ENCODE results near the gene CSMD2. TPM values are rescaled to one million over a fixed set of nuclear protein-coding genes. Genes with fewer than 3 reads are reported as not detected.
"Not testable (repeated sequence)": the region's sequence is repeated elsewhere in the genome, so short reads cannot be mapped to it uniquely, and the experiment has no call there.

CSMD2 gene
- total RNA-seq, 1 donor from 2014 or later, result 0.55 TPM

- H3K27me3 Mint-ChIP-seq (ENCODE audit: low read depth), result peaks cover 3% of the 10 kb centered on the region
- H3K27ac Mint-ChIP-seq (ENCODE audit: unreplicated experiment), result no peak overlapping the region
- no peaks in the 10 kb centered on the region for H3K4me1 Mint-ChIP-seq (ENCODE audit: low read depth)
- H3K9me3 Mint-ChIP-seq (ENCODE audit: low read depth), result no peaks in the 10 kb centered on the region
- H3K36me3 Mint-ChIP-seq (ENCODE audit: low read depth), result no peaks in the 10 kb centered on the region
- TF ChIP-seq, protein P1, sequence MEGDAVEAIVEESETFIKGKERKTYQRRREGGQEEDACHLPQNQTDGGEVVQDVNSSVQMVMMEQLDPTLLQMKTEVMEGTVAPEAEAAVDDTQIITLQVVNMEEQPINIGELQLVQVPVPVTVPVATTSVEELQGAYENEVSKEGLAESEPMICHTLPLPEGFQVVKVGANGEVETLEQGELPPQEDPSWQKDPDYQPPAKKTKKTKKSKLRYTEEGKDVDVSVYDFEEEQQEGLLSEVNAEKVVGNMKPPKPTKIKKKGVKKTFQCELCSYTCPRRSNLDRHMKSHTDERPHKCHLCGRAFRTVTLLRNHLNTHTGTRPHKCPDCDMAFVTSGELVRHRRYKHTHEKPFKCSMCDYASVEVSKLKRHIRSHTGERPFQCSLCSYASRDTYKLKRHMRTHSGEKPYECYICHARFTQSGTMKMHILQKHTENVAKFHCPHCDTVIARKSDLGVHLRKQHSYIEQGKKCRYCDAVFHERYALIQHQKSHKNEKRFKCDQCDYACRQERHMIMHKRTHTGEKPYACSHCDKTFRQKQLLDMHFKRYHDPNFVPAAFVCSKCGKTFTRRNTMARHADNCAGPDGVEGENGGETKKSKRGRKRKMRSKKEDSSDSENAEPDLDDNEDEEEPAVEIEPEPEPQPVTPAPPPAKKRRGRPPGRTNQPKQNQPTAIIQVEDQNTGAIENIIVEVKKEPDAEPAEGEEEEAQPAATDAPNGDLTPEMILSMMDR (IDR thresholded peaks at IDR 0.05), result no peak
- H3K4me3 Mint-ChIP-seq (ENCODE audit: unreplicated experiment), result no peak overlapping the region
- DNase-seq (ENCODE audit: low spot score), result no peak
Observed at GRCh38 chr1:34028381-34029055, 136.5 kb downstream of the CSMD2 start.

- H3K4me1 Mint-ChIP-seq (ENCODE audit: low read depth), result no peaks in the 10 kb centered on the region
- H3K27ac Mint-ChIP-seq (ENCODE audit: unreplicated experiment), result no peak overlapping the region
- no peak overlapping the region for H3K4me3 Mint-ChIP-seq (ENCODE audit: unreplicated experiment)
- TF ChIP-seq, protein P1 (IDR thresholded peaks at IDR 0.05), result no peak
- H3K27me3 Mint-ChIP-seq (ENCODE audit: low read depth), result peaks cover 3% of the 10 kb centered on the region
- H3K9me3 Mint-ChIP-seq (ENCODE audit: low read depth), result peaks cover 3% of the 10 kb centered on the region
- no peak for DNase-seq (ENCODE audit: low spot score)
- no peaks in the 10 kb centered on the region for H3K36me3 Mint-ChIP-seq (ENCODE audit: low read depth)
Observed at GRCh38 chr1:34025675-34026074, 139.4 kb downstream of the CSMD2 start.

DNA sequence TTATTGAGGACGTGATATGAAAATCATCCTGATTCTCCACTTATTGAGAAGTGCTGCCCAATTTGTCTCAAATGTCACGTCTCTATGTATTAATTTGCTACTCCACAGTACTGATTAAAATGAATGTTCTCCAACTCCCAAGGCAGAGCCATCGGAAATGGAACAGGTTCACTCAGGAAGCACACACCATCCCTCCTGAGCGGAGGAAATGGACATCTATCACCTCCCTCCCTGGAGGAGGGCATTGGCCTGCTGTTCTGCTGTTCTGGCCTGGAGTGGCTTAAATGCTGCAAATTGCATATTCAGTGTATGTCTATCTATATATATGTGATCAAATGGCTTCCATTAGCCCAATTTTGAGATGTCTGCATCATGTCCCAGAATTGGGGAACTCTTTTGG, 140.5 kb downstream of the CSMD2 start:
- TF ChIP-seq, protein P1 (IDR thresholded peaks at IDR 0.05), result no peak
- Mint-ChIP-seq H3K27me3 (ENCODE audit: low read depth) (peaks cover 3% of the 10 kb centered on the region), H3K27ac (ENCODE audit: unreplicated experiment) (no peak overlapping the region), H3K9me3 (ENCODE audit: low read depth) (peaks cover 3% of the 10 kb centered on the region), H3K4me1 (ENCODE audit: low read depth) (no peaks in the 10 kb centered on the region), H3K36me3 (ENCODE audit: low read depth) (no peaks in the 10 kb centered on the region), H3K4me3 (ENCODE audit: unreplicated experiment) (no peak overlapping the region)
- DNase-seq (ENCODE audit: low spot score), result no peak

GRCh38 chr1:34019741-34020552, 145.1 kb downstream of the CSMD2 start:
- Mint-ChIP-seq H3K9me3 (ENCODE audit: low read depth) (peaks cover 9% of the 10 kb centered on the region), H3K4me3 (ENCODE audit: unreplicated experiment) (no peak overlapping the region), H3K4me1 (ENCODE audit: low read depth) (no peaks in the 10 kb centered on the region), H3K27me3 (ENCODE audit: low read depth) (no peaks in the 10 kb centered on the region), H3K27ac (ENCODE audit: unreplicated experiment) (no peak overlapping the region), H3K36me3 (ENCODE audit: low read depth) (no peaks in the 10 kb centered on the region)
- TF ChIP-seq, protein P1 (IDR thresholded peaks at IDR 0.05), result no peak
- DNase-seq (ENCODE audit: low spot score), result no peak

- H3K36me3 Mint-ChIP-seq (ENCODE audit: low read depth), result no peaks in the 10 kb centered on the region
- no peak overlapping the region for H3K4me3 Mint-ChIP-seq (ENCODE audit: unreplicated experiment)
- no peaks in the 10 kb centered on the region for H3K4me1 Mint-ChIP-seq (ENCODE audit: low read depth)
- peaks cover 9% of the 10 kb centered on the region for H3K9me3 Mint-ChIP-seq (ENCODE audit: low read depth)
- no peak for DNase-seq (ENCODE audit: low spot score)
- TF ChIP-seq, protein P1 (IDR thresholded peaks at IDR 0.05), result no peak
- no peak overlapping the region for H3K27ac Mint-ChIP-seq (ENCODE audit: unreplicated experiment)
- H3K27me3 Mint-ChIP-seq (ENCODE audit: low read depth), result no peaks in the 10 kb centered on the region
Observed at GRCh38 chr1:34018285-34018684, 146.7 kb downstream of the CSMD2 start.

- not testable (repeated sequence) for H3K9me3 Mint-ChIP-seq (ENCODE audit: low read depth); H3K4me1 Mint-ChIP-seq (ENCODE audit: low read depth); H3K27ac Mint-ChIP-seq (ENCODE audit: unreplicated experiment)
Observed at GRCh38 chr1:34016281-34016680, 148.7 kb downstream of the CSMD2 start.

More at GRCh38 chr1:34016281-34016680, 148.7 kb downstream of the CSMD2 start:
- H3K4me3 Mint-ChIP-seq (ENCODE audit: unreplicated experiment); H3K36me3 Mint-ChIP-seq (ENCODE audit: low read depth); DNase-seq (ENCODE audit: low spot score); H3K27me3 Mint-ChIP-seq (ENCODE audit: low read depth): not testable (repeated sequence)
